Ovary (tissue), 3 donors: Measurements from ENCODE around the gene CRTC3.

Source experiments
- CTCF ChIP-seq, 3 donors: fragments of 450-650 bp in 2 of 3; fragments of 200-600 bp in 1 of 3; IDR thresholded peaks; one replicate each; pipeline versions ENCODE4 v1.5.1 to v1.8.0; 2016 to 2022; ENCODE audit warnings: antibody characterized with exemption in 3 of 3, mild to moderate bottlenecking in 1 of 3
- EP300 ChIP-seq: sonication (generic); formaldehyde crosslinking; IDR thresholded peaks from one replicate; pipeline ENCODE4 v1.6.1; 2017; ENCODE audit warnings: antibody characterized with exemption
- POLR2A ChIP-seq: fragments of 450-650 bp; IDR thresholded peaks from one replicate; pipeline ENCODE4 v1.6.1; 2017; ENCODE audit warnings: antibody characterized with exemption, mild to moderate bottlenecking, moderate library complexity
- donor health status: DM: no; HTN: no; CAD: no.

DNA sequence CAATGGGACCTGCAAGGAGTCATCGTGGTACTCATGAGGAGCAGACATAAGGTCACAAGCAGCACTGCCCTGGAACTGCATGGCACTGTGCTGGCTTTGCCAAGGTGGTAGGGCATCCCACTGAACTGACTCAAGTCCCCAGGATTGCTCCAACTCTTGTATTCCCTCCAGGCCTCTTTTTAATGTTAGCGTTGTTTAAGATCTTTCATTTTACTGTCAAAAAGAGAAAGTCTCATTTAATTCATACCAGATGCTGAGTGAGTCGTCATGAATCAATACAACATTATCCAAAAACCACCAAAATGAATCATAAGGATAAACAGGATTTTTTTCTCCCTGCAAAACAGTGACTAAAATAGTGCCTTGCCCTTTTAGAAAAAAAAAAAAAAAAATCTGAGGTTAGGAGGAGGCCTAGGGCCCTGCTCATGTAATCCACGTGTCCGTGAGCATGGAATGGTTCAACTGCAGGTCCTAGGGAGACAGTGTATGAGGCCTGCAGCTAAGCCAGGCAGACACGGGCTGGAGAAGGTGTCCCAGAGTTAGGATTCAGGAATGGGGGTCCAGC lies 150.7 kb downstream of the CRTC3 start:
- TF ChIP-seq POLR2A (no peak), CTCF (IDR thresholded peaks at IDR 0.05) (no peak), EP300 (no peak)
